ENCODE data around the gene RAD9A.

Gene RAD9A

DNA sequence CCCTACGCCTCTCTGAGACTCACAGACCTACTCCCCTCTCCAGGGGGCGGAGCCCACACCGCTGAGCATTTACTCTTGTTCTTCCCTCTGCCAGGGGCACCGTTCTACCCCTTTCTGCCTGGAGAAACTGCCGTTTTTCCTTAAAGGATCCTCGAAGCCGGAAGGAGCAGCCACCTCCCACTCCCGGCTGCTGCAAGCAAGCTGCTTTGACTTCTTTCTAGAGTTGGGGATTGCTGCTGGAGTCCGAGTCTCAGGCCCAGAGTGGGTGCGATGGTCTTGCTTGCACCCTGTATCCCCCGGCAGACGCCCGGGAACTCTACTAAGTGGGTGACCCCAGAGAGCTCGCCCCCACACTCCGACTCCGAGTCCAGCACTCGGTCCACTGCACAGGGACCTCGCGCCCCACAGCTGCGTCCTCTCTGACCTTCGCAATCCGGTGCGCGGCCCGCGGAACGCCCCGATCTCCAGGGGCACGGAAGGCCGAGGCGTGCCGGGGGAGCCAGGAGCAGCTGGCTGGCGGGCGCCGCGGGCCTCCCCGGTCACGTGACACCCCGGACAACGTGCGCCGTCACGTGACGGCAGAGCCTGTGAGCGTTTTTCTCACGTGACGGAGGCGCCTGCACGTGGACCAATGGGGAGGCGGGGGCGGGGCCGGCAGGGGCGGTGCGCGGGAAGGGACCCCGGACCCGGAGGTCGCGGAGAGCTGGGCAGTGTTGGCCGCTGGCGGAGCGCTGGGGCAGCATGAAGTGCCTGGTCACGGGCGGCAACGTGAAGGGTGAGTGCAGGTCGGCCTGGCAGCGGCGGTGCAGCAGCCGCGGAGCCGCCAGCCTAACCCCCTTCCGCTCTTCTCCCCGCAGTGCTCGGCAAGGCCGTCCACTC is at the start of gene RAD9A:
Gene RAD9A, plus strand, starts transcription at position 683 of the 879 bp plus-strand sequence. Its CDS starts 59 bp downstream, at position 742.
- Mint-ChIP-seq H3K4me3 (peak within 1 kb of the TSS; percentile 85), H3K27ac (ENCODE audit: low read depth) (peak within 1 kb of the TSS; percentile 69), H3K27me3 (no peaks in the 10 kb centered on the region), H3K9me3 (no peaks in the 10 kb centered on the region), H3K4me1 (peaks cover 50% of the 10 kb centered on the region), H3K36me3 (ENCODE audit: insufficient read depth) (peaks cover 11% of the 10 kb centered on the region)
- peak; percentile 72 to 84 for DNase-seq (ENCODE audit: low spot score in 2 of 2)
- peak; percentile 80 for ATAC-seq (replicated peaks; ENCODE audit: extremely low read depth, poor library complexity, severe bottlenecking)

DNA sequence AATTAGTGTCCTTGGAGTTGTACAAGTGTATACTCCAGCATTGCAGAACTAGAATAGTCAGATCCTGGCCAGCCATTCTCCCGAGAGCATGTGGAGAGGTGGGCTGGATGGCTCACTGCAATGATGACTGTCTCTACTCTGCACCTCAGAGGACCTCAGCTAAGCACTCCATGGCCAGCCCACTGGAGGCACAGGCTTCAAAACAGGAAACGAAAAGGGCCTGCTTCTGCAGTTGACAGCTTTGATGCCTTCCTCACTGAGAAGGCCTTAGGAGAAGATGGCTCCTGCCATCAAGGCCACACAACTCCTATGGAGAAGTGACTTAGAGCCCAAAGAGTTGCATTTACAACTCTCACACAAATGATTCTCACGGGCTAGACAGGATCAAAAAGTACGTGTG is 47.5 kb upstream of the RAD9A start:
- Mint-ChIP-seq H3K9me3 (no peaks in the 10 kb centered on the region), H3K27me3 (no peaks in the 10 kb centered on the region), H3K4me1 (peaks cover 10% of the 10 kb centered on the region), H3K27ac (ENCODE audit: low read depth) (no peak overlapping the region), H3K4me3 (no peak overlapping the region), H3K36me3 (ENCODE audit: insufficient read depth) (no peaks in the 10 kb centered on the region)
- ATAC-seq (replicated peaks; ENCODE audit: extremely low read depth, poor library complexity, severe bottlenecking) (no peak), DNase-seq (ENCODE audit: low spot score in 2 of 2) (no peak)

DNA sequence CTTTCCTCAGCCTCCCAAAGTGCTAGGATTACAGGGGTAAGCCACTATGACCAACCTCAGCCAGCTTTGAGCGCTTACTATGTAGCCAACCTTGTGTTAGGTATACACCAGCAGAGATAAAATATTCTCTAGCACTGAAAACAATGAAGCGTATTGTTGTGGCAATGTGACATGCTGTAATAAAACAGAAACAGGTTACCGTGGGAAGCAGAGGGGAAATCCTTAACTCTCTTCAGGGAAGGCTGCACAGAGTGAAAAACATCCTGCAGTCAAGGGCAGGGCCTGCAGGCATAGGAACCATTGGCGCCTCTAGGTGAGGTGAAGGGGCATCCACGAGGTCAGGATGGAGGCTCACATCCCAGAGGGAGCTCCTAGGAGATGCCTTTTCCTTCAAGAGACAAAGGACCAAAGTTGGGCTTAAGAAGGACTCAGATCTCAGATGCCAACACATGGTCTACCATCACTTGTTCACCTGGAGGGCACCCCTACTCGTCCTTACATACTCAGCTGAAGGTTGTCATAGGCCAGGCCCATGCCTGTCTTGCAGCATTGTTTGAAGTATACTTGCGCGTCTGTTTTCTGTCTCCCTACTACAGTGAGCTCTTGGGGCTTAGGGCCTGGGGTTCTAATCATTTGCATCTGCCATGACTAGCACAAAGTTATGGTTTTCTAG is 46.4 kb upstream of the RAD9A start:
- Mint-ChIP-seq H3K27ac (ENCODE audit: low read depth) (no peak overlapping the region), H3K9me3 (no peaks in the 10 kb centered on the region), H3K27me3 (no peaks in the 10 kb centered on the region), H3K4me3 (no peak overlapping the region), H3K4me1 (peaks cover 18% of the 10 kb centered on the region), H3K36me3 (ENCODE audit: insufficient read depth) (no peaks in the 10 kb centered on the region)
- no peak for DNase-seq (ENCODE audit: low spot score in 2 of 2)
- peak; percentile 24 for ATAC-seq (replicated peaks; ENCODE audit: extremely low read depth, poor library complexity, severe bottlenecking)

DNA sequence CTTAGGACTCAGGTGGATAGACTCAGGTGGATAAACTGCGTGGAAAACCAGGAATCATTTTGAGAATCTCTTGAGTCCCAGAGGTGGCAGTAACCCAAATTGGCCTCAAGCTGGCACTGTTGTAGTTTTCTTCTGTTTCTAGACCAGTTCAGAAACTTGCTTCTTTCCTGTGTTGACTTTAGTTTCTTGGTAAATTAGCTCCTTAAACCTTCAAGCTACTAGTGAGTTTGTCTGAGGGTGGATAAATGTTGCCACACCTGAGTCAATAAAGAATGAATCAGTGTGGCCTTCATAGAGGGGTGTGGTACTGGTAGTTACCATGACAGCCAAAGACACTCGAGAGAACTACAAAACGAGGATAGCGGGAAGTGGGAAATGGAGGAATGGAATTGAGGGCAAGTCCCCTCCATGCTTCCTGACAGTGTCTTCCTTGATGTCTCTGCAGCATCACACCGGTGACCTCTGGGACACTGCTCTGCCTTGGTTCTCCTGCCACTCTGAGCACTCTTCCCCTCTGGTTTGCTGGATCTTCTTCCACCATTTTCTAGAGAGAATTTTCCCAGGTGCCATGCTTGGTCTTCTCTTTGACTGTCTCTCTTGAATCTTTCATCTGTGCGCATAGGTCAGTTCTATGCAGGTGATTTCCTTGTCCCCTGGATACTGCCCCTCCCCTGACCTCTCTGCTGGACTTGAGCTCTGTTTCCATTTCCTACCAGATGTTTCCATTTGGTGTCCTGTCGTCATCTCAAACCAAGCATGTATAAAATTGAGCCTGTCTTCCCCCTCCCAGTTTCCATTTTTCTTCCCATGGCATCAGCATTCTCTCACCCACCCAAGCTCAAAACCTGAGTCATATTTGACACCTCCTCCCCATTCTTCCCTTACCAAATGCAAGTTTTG is 45.6 kb upstream of the RAD9A start:
- ATAC-seq (replicated peaks; ENCODE audit: extremely low read depth, poor library complexity, severe bottlenecking) (peak; percentile 54), DNase-seq (ENCODE audit: low spot score in 2 of 2) (no peak)
- no peak overlapping the region for H3K4me3 Mint-ChIP-seq
- H3K27ac Mint-ChIP-seq (ENCODE audit: low read depth) = no peak overlapping the region
- H3K36me3 Mint-ChIP-seq (ENCODE audit: insufficient read depth) = no peaks in the 10 kb centered on the region
- peaks cover 21% of the 10 kb centered on the region for H3K4me1 Mint-ChIP-seq
- no peaks in the 10 kb centered on the region for H3K27me3 Mint-ChIP-seq
- H3K9me3 Mint-ChIP-seq = no peaks in the 10 kb centered on the region

DNA sequence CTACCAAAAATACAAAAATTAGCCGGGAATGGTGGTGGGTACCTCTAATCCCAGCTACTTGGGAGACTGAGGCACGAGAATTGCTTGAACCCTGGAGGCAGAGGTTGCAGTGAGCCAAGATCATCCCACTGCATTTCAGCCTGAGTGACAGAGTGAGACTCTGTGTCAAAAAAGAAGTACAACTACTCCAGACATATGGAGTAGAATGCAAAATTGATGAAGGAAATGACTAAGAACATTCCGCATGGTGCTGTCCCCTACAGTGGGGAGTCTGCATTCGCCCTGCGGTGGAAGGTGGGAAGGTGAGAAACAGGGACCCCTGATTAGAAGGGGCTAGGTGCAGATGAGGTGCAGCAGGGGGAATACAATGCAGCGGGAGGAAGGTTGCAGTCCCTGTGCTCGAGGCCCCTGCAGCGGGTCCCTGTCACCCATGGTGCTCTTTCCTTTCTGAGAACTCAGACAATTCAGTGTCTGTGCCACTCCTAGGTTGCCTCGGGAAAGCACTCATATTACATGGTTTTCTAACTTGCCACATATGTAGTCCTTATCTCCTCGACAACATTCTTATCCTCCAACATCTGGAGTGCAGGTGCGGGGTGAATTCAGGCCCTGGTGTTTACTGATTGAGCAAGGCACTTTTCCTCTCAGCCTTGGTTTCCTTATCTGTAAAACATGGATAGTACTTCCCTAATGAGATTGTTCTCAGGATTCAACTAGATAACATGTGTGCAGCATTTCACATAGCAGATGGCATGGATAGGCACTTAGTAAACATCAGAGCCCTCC is 43.6 kb upstream of the RAD9A start:
- Mint-ChIP-seq H3K27ac (ENCODE audit: low read depth) (peak overlapping the region; percentile 1), H3K4me3 (no peak overlapping the region)

DNA sequence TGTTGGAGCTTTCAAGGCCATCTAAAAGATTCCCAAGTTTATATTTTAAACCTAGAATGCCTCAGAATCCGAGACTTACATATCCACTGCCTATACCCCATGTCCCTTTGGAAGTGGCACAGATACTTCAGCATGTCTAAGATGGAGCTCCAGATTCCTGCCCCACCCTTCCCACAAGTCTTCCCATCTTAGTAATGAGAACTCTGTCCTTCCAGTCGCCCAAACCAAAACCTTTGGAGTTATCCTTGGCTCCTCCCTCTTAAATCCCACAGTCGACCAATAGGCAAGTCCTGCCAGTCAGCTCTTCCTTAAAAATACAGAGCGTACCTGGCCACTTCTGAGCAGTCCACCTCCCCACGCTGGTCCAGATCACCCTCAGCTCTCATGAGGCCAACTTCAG is 42.8 kb upstream of the RAD9A start:
- Mint-ChIP-seq H3K27ac (ENCODE audit: low read depth) (peak overlapping the region; percentile 1), H3K36me3 (ENCODE audit: insufficient read depth) (peaks cover 6% of the 10 kb centered on the region), H3K4me3 (no peak overlapping the region), H3K9me3 (no peaks in the 10 kb centered on the region), H3K27me3 (no peaks in the 10 kb centered on the region), H3K4me1 (peaks cover 41% of the 10 kb centered on the region)
- no peak for ATAC-seq (replicated peaks; ENCODE audit: extremely low read depth, poor library complexity, severe bottlenecking)
- DNase-seq (ENCODE audit: low spot score in 2 of 2) = no peak

More for the DNA sequence above, 43.6 kb upstream of the RAD9A start:
- Mint-ChIP-seq H3K4me1 (peaks cover 35% of the 10 kb centered on the region), H3K27me3 (no peaks in the 10 kb centered on the region), H3K9me3 (no peaks in the 10 kb centered on the region), H3K36me3 (ENCODE audit: insufficient read depth) (peaks cover 2% of the 10 kb centered on the region)
- ATAC-seq (replicated peaks; ENCODE audit: extremely low read depth, poor library complexity, severe bottlenecking) (no peak), DNase-seq (ENCODE audit: low spot score in 2 of 2) (no peak)

DNA sequence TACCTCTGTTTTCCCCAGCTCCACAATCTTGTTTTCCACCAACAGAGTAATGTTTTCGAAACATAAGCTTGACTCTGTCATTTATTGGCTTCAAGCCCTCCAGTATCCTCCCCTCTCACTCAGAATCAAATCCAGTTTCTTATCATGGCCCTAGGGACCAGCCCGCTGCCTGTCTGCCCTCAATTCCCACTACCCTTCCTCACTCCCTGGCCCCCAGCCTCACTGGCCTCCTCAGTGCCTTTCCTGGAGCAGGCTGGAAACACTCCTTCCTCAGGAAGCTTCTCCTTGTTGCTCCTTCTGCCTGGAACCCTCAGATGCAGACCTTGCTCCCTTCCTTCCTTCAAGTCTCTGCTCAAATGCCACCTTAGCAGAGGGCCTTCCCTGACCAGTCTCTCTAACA is 42.3 kb upstream of the RAD9A start:
- no peaks in the 10 kb centered on the region for H3K9me3 Mint-ChIP-seq
- H3K27ac Mint-ChIP-seq (ENCODE audit: low read depth) = peak overlapping the region; percentile 1
- H3K4me3 Mint-ChIP-seq = no peak overlapping the region
- DNase-seq (ENCODE audit: low spot score in 2 of 2) (no peak), ATAC-seq (replicated peaks; ENCODE audit: extremely low read depth, poor library complexity, severe bottlenecking) (no peak)
- no peaks in the 10 kb centered on the region for H3K27me3 Mint-ChIP-seq
- peaks cover 45% of the 10 kb centered on the region for H3K4me1 Mint-ChIP-seq
- H3K36me3 Mint-ChIP-seq (ENCODE audit: insufficient read depth) = peaks cover 6% of the 10 kb centered on the region

DNA sequence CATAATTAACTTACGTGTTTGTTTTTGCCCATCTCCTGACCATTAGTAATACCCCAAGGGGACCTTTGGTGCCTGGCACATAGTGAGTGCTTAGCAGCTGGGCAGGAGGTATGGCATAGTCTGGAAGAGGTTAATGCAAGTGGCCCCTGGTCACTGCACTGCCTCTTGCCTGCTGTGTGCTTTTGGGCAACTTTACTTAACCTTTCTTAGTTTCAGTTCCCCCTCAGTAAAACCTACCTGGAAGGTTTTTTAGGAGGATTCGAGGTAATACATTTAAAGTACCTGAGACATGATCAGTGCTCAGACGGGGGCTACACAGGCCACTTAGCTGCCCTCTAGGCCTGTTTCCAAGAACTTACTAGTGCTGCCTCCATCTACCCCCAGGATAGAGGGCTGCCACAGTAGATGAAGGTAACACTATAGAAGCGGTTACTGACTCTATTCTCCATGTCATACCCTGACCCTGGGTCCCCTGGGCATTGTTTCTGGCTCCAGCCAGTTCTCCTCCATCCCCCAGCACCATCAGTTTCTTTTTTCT is 41.8 kb upstream of the RAD9A start:
- peaks cover 51% of the 10 kb centered on the region for H3K4me1 Mint-ChIP-seq
- H3K9me3 Mint-ChIP-seq = no peaks in the 10 kb centered on the region
- DNase-seq (ENCODE audit: low spot score in 2 of 2) = no peak
- H3K27ac Mint-ChIP-seq (ENCODE audit: low read depth) = peak overlapping the region; percentile 1
- ATAC-seq (replicated peaks; ENCODE audit: extremely low read depth, poor library complexity, severe bottlenecking) = no peak
- H3K36me3 Mint-ChIP-seq (ENCODE audit: insufficient read depth) = peaks cover 6% of the 10 kb centered on the region
- H3K4me3 Mint-ChIP-seq = no peak overlapping the region
- no peaks in the 10 kb centered on the region for H3K27me3 Mint-ChIP-seq

DNA sequence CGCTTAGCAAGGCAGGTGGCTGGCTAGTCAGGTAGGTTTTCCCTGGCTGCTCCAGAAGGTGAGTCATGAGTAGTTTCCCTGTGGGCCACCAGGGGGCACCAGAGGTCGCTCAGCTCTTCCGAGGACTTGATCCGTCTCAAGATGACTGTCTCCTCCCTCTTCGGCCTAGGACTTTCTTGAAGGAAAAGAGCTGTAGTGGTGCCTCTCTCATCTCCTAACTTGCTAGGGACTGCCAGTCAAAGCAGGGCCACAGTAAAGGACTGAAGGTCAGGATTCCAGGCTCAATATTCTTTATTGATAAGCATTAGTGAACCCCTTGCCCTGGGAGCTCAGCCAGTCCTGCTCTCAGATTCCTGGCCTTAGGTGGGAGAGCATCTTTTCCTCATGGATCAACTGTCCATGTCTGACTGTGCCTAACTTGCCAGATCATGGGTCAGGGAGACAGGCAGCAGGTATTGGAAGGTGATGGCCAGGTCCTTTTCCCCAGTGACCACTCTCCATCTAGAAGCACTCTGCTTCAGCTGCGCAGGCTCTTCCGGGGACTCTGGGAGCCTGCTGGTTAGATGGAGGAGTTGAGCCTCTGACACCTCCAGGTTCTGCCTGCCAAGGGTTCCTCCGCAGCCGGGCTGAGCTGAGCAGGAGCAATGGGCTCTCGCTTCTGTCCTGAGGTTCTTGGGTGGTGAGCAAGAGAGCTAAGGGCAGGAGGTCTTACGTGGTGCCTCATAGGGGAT is 40.3 kb upstream of the RAD9A start:
- ATAC-seq (replicated peaks; ENCODE audit: extremely low read depth, poor library complexity, severe bottlenecking) (no peak), DNase-seq (ENCODE audit: low spot score in 2 of 2) (peak; percentile 42 to 53)
- H3K27me3 Mint-ChIP-seq = no peaks in the 10 kb centered on the region
- H3K27ac Mint-ChIP-seq (ENCODE audit: low read depth) = peak overlapping the region; percentile 36
- H3K4me1 Mint-ChIP-seq = peaks cover 46% of the 10 kb centered on the region
- peak overlapping the region; percentile 89 for H3K4me3 Mint-ChIP-seq
- no peaks in the 10 kb centered on the region for H3K9me3 Mint-ChIP-seq
- H3K36me3 Mint-ChIP-seq (ENCODE audit: insufficient read depth) = peaks cover 7% of the 10 kb centered on the region

DNA sequence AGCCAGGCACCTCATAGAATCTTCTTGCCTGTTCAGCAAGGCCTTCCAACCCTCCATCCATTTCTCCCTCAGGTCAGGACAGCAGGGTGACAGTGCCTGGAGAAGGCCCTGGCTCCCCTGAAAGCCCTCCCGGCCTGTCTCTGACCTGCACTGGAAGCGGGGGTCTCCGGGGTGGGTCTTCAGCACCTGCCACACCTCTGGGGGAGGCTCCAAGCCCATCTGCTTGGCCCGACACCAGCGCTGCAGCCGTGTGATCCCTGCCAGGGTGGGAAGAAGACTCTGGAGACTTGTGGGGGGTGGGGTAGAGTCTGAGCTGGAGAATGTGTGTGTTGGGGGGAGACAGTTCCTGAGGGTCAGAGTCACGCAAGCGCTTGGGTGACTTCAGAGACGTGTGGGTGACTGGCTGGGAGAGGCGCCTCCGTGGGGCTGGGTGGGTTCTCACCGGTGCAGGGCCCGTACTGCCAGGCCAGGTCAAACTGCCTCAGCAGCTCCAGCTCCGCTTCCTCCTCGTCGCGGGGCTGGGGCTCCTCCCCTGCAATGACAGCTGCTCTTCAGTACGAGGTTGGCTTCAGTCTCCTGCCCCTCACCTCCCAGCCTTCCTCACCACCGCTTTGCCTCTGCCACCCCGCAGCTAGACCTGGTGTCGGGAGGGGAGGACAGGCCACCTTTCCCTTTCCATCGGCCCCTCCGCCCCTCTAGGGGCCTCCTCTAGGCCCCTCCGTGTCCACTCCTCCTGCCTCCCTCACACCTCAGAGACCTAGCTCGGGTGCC is 39.1 kb upstream of the RAD9A start:
- Mint-ChIP-seq H3K4me3 (peak overlapping the region; percentile 89), H3K27me3 (no peaks in the 10 kb centered on the region), H3K27ac (ENCODE audit: low read depth) (peak overlapping the region; percentile 98), H3K9me3 (no peaks in the 10 kb centered on the region), H3K4me1 (peaks cover 53% of the 10 kb centered on the region), H3K36me3 (ENCODE audit: insufficient read depth) (peaks cover 7% of the 10 kb centered on the region)
- ATAC-seq (replicated peaks; ENCODE audit: extremely low read depth, poor library complexity, severe bottlenecking) = peak; percentile 74
- no peak for DNase-seq (ENCODE audit: low spot score in 2 of 2)
